ENCODE results near the gene PRLH.
A peak's percentile ranks its signal among the peaks of the same experiment; 100 is the strongest.
"Not testable (repeated sequence)": the region's sequence is repeated elsewhere in the genome, so short reads cannot be mapped to it uniquely, and the experiment has no call there.

PRLH gene

GRCh38 chr2:237601453-237602116, 35.2 kb downstream of the PRLH start:
- no peak for DNase-seq (ENCODE audit: low spot score)

- DNase-seq (ENCODE audit: low spot score) = no peak
Observed at GRCh38 chr2:237602409-237602808, 36.0 kb downstream of the PRLH start.

GRCh38 chr2:237603049-237603717, 36.8 kb downstream of the PRLH start:
- no peak for DNase-seq (ENCODE audit: low spot score)

GRCh38 chr2:237603718-237604362, 37.5 kb downstream of the PRLH start:
- DNase-seq (ENCODE audit: low spot score) = peak; percentile 96

GRCh38 chr2:237604391-237604790, 38.0 kb downstream of the PRLH start:
- DNase-seq (ENCODE audit: low spot score) = no peak

- DNase-seq (ENCODE audit: low spot score) = no peak
Observed at GRCh38 chr2:237604960-237605359, 38.6 kb downstream of the PRLH start.

- DNase-seq (ENCODE audit: low spot score) = not testable (repeated sequence)
Observed at GRCh38 chr2:237606522-237606921, 40.1 kb downstream of the PRLH start.

- no peak for DNase-seq (ENCODE audit: low spot score)
Observed at GRCh38 chr2:237612527-237613357, 46.4 kb downstream of the PRLH start.

GRCh38 chr2:237613679-237614078, 47.3 kb downstream of the PRLH start:
- DNase-seq (ENCODE audit: low spot score) = no peak

GRCh38 chr2:237614151-237614720, 47.9 kb downstream of the PRLH start:
- no peak for DNase-seq (ENCODE audit: low spot score)

GRCh38 chr2:237615631-237616249, 49.4 kb downstream of the PRLH start:
- no peak for DNase-seq (ENCODE audit: low spot score)

GRCh38 chr2:237616373-237616733, 50.0 kb downstream of the PRLH start:
- DNase-seq (ENCODE audit: low spot score) = no peak

Measured in COLO829 (cell line).